Renal cortex interstitium (tissue), 11 donors: ENCODE measurements around the gene OPN1MW2. TPM values are rescaled to one million over a fixed set of nuclear protein-coding genes. Genes with fewer than 3 reads are reported as not detected.
"Not testable (repeated sequence)": the region's sequence is repeated elsewhere in the genome, so short reads cannot be mapped to it uniquely, and the experiment has no call there.

Experiments used
- DNase-seq, 11 donors: peaks; one replicate each; pipeline ENCODE4 v3.0.0-alpha.2; 2013; ENCODE audit warnings: low read depth in 9 of 11, low spot score in 4 of 11; ENCODE audit errors: extremely low read depth in 1 of 11
- polyA plus RNA-seq, 3 donors: library from polyadenylated mRNA; unstranded; fragments of 120-200 nt; gene quantifications; one replicate each; pipeline ENCODE4 v1.2.1, GENCODE V29; 2013; ENCODE audit not compliant: insufficient read length in 3 of 3

OPN1MW2 gene
- polyA plus RNA-seq, 3 donors: not detected

- DNase-seq: not testable (repeated sequence)
These were observed 37.7 kb downstream of the OPN1MW2 start, which contains the start of gene OPN1MW3 for GRCh38 chrX:154257282-154257681. TSS of gene OPN1MW3 (plus strand) at chrX:154257582. CDS start at chrX:154257620, 38 bp downstream.

- DNase-seq: not testable (repeated sequence)
These were observed 39.2 kb downstream of the OPN1MW2 start for GRCh38 chrX:154258711-154259110.

- not testable (repeated sequence) for DNase-seq
These were observed 43.5 kb downstream of the OPN1MW2 start for GRCh38 chrX:154263072-154263471.

GRCh38 chrX:154269245-154269644 is 49.7 kb downstream of the OPN1MW2 start:
- not testable (repeated sequence) for DNase-seq

Other genes starting within 250 kb of the OPN1MW2 start
- gene HCFC1, start 247.9 kb upstream of the OPN1MW2 start, polyA plus RNA-seq: 10 to 100 TPM; 40.8 to 52.0 (median 45.7) TPM
- 1 to 10 TPM; 5.3 to 9.2 (median 7.5) TPM for gene TMEM187, start 247.0 kb upstream of the OPN1MW2 start, polyA plus RNA-seq
- gene IRAK1, start 199.9 kb upstream of the OPN1MW2 start, polyA plus RNA-seq: 10 to 100 TPM; 52.0 to 69.7 (median 62.3) TPM
- gene MECP2, start 122.0 kb upstream of the OPN1MW2 start, polyA plus RNA-seq: 10 to 100 TPM; 27.1 to 34.2 (median 32.7) TPM
- gene OPN1LW, start 75.5 kb upstream of the OPN1MW2 start, polyA plus RNA-seq: not detected
- not detected for gene OPN1MW, start 37.2 kb upstream of the OPN1MW2 start, polyA plus RNA-seq
- gene OPN1MW3, start 37.8 kb downstream of the OPN1MW2 start, polyA plus RNA-seq: not detected
- not detected for gene TEX28, start 75.4 kb downstream of the OPN1MW2 start, polyA plus RNA-seq
- under 1 TPM; 0.22 to 0.52 (median 0.24) TPM for gene TKTL1, start 76.0 kb downstream of the OPN1MW2 start, polyA plus RNA-seq
- gene FLNA, start 154.9 kb downstream of the OPN1MW2 start, polyA plus RNA-seq: 100 to 1,000 TPM; 412 to 595 (median 545) TPM
- gene EMD, start 159.5 kb downstream of the OPN1MW2 start, polyA plus RNA-seq: 10 to 100 TPM; 71.3 to 97.8 (median 78.0) TPM
- 1,000 to 10,000 TPM; 3,021 to 3,596 (median 3,323) TPM for gene RPL10, start 178.6 kb downstream of the OPN1MW2 start, polyA plus RNA-seq
- 10 to 100 TPM; 11.5 to 13.9 (median 12.0) TPM for gene DNASE1L1, start 189.5 kb downstream of the OPN1MW2 start, polyA plus RNA-seq
- 10 to 100 TPM; 32.4 to 51.9 (median 33.2) TPM for gene TAFAZZIN, start 191.8 kb downstream of the OPN1MW2 start, polyA plus RNA-seq
- gene ATP6AP1, start 208.9 kb downstream of the OPN1MW2 start, polyA plus RNA-seq: 100 to 1,000 TPM; 133 to 160 (median 154) TPM
- 100 to 1,000 TPM; 112 to 147 (median 141) TPM for gene GDI1, start 217.4 kb downstream of the OPN1MW2 start, polyA plus RNA-seq
- 10 to 100 TPM; 47.3 to 60.2 (median 54.6) TPM for gene FAM50A, start 224.4 kb downstream of the OPN1MW2 start, polyA plus RNA-seq
- 10 to 100 TPM; 52.8 to 72.0 (median 57.0) TPM for gene PLXNA3, start 238.5 kb downstream of the OPN1MW2 start, polyA plus RNA-seq